Endothelial cell of umbilical vein (primary cell): ENCODE data around the gene ITGB3. TPM values are rescaled to one million over a fixed set of nuclear protein-coding genes. Genes with fewer than 3 reads are reported as not detected.

Experiments used
- BruUV-seq: library from RNA; stranded (reverse); fragments of 400-500 nt; replicated peaks from 2 replicates; lab custom pipeline; 2021; lab: Mats Ljungman, UMichigan
- CTCF ChIA-PET: fragments of 300-600, 350-600 bp; sonication (Branson Sonifier 250); formaldehyde crosslinking; loops from one replicate; lab custom pipeline; 2021; ENCODE audit warnings: antibody characterized with exemption, inconsistent platforms; lab: Charles Lee
- POLR2A ChIA-PET: fragments of 300-600, 350-600 bp; sonication (Branson Sonifier 250); formaldehyde crosslinking; loops from one replicate; lab custom pipeline; 2021; ENCODE audit warnings: antibody characterized with exemption, inconsistent platforms; lab: Charles Lee
- DNase-seq: peaks from one replicate; pipeline ENCODE4 v3.0.0-alpha.2; 2011; ENCODE audit warnings: low read depth, low spot score
- FAIRE-seq: peaks from 2 replicates; lab custom pipeline; 2011; peaks lifted over from hg19 to GRCh38; lab: Jason Lieb, UNC
- H2AFZ ChIP-seq: 2 replicates; pipeline ENCODE4 v1.6.0; 2012; ENCODE audit warnings: low read depth, low read length, control low read depth, inconsistent platforms
- H3K27ac ChIP-seq: 2 replicates; pipeline ENCODE4 v1.5.1; 2011; ENCODE audit warnings: low read depth, mild to moderate bottlenecking, control low read depth, low read length, moderate library complexity; ENCODE audit not compliant: insufficient read depth
- H3K27me3 ChIP-seq, 2 experiments: 2 replicates each; pipeline versions ENCODE4 v1.6.0 to v1.6.1; 2011; ENCODE audit warnings: low read length in 2 of 2, mixed read lengths in 1 of 2; ENCODE audit not compliant: control insufficient read depth in 2 of 2, insufficient read depth in 2 of 2
- H3K36me3 ChIP-seq, 2 experiments: 2 replicates in 1 of 2; 3 replicates in 1 of 2; pipeline ENCODE4 v1.5.1; 2011; ENCODE audit warnings: low read length in 2 of 2, mild to moderate bottlenecking in 1 of 2, moderate library complexity in 1 of 2; ENCODE audit not compliant: control insufficient read depth in 2 of 2, insufficient read depth in 2 of 2; ENCODE audit errors: extremely low read depth in 1 of 2
- H3K4me1 ChIP-seq: 3 replicates; pipeline ENCODE4 v1.5.1; 2011; ENCODE audit warnings: mild to moderate bottlenecking, low read length; ENCODE audit not compliant: control insufficient read depth, insufficient read depth; ENCODE audit errors: extremely low read depth
- H3K4me2 ChIP-seq: 2 replicates; pipeline ENCODE4 v1.6.1; 2011; ENCODE audit warnings: low read length, control low read depth, mixed read lengths; ENCODE audit not compliant: insufficient read depth
- H3K4me3 ChIP-seq, 3 experiments: fragments of 200-600 bp in 1 of 3; sonication (generic), shearing (Covaris generic) in 1 of 3; replicated peaks in 1 of 3; 2 replicates each; pipeline ENCODE4 v1.5.1; 2011 to 2016; ENCODE audit warnings: control low read depth in 3 of 3, low read length in 3 of 3, mild to moderate bottlenecking in 2 of 3, inconsistent platforms in 1 of 3, low read depth in 1 of 3, moderate library complexity in 1 of 3; ENCODE audit not compliant: insufficient read depth in 1 of 3
- H3K79me2 ChIP-seq: 2 replicates; pipeline ENCODE4 v1.6.0; 2012; ENCODE audit warnings: low read length, inconsistent platforms; ENCODE audit not compliant: control insufficient read depth, insufficient read depth
- H3K9ac ChIP-seq: replicated peaks from 2 replicates; pipeline ENCODE3; 2011; ENCODE audit warnings: low read length, control low read depth; ENCODE audit not compliant: insufficient read depth; ENCODE audit errors: extremely low read depth
- H3K9me1 ChIP-seq: replicated peaks from 3 replicates; pipeline ENCODE4 v1.6.0; 2011; ENCODE audit warnings: mild to moderate bottlenecking, low read length; ENCODE audit not compliant: control insufficient read depth, insufficient read depth; ENCODE audit errors: extremely low read depth
- H3K9me3 ChIP-seq: replicated peaks from 2 replicates; pipeline ENCODE4 v1.5.1; 2012; ENCODE audit warnings: low read length, inconsistent platforms; ENCODE audit not compliant: control insufficient read depth, insufficient read depth
- H4K20me1 ChIP-seq: replicated peaks from 2 replicates; pipeline ENCODE3; 2011; ENCODE audit warnings: mild to moderate bottlenecking, low read length; ENCODE audit not compliant: control insufficient read depth, insufficient read depth; ENCODE audit errors: extremely low read depth
- CTCF ChIP-seq, 2 donors: IDR thresholded peaks; 1 replicate in 1 of 2; 2 replicates in 1 of 2; pipeline ENCODE4 v1.5.1; 2011; ENCODE audit warnings: low read length in 2 of 2, mild to moderate bottlenecking in 2 of 2, moderate library complexity in 2 of 2, control low read depth in 1 of 2, inconsistent platforms in 1 of 2, low read depth in 1 of 2; ENCODE audit not compliant: insufficient read depth in 1 of 2; ENCODE audit errors: extremely low read depth in 1 of 2
- FOS ChIP-seq: IDR thresholded peaks from 2 replicates; pipeline ENCODE4 v1.6.1; 2011; ENCODE audit warnings: mild to moderate bottlenecking, low read length, moderate library complexity, borderline replicate concordance; ENCODE audit not compliant: insufficient read depth
- GATA2 ChIP-seq: IDR thresholded peaks from 2 replicates; pipeline ENCODE4 v1.7.0; 2011; ENCODE audit warnings: low read depth, mild to moderate bottlenecking, moderate library complexity, mixed read lengths, low read length; ENCODE audit not compliant: insufficient read length, insufficient read depth
- JUN ChIP-seq: IDR thresholded peaks from 2 replicates; pipeline ENCODE4 v1.6.1; 2011; ENCODE audit warnings: borderline replicate concordance, low read depth; ENCODE audit not compliant: insufficient read length, insufficient read depth
- dilution Hi-C: fragments of 300-500 bp; cut with MboI; formaldehyde crosslinking; loops from one replicate; pipeline ENCODE4 v1.15.0; 2019; ENCODE audit warnings: low sequenced_read_pairs; ENCODE audit not compliant: extremely low pct_ligation_motif_present
- intact Hi-C: fragments of 100-400 bp; cut with micrococcal nuclease; formaldehyde crosslinking; loops from one replicate; pipeline ENCODE4 v1.10.0; 2022
- polyA plus RNA-seq, 4 experiments: library from polyadenylated mRNA; depleted of rRNA in 3 of 4; stranded (reverse) in 3 of 4; unstranded in 1 of 4; fragments of >200 nt; gene quantifications; 2 replicates each; pipeline versions ENCODE4 v1.2.1 to v1.2.3, GENCODE V29; 2011 to 2012; ENCODE audit warnings: missing spikeins in 1 of 4
- total RNA-seq: library from RNA; stranded (reverse); gene quantifications from 2 replicates; pipeline ENCODE4 v1.2.3, GENCODE V29; 2021

Gene ITGB3
- total and polyA plus RNA-seq, 2 donors (not counting 3 experiments of a cell fraction or from before 2014, with no cell fraction given), result 55.8 to 60.0 TPM

GRCh38 chr17:47335101-47335936 lies 81.7 kb downstream of the ITGB3 start:
- H3K36me3 ChIP-seq, result no peaks in the 10 kb centered on the region
- intact Hi-C loops (no loop called here), dilution Hi-C loops (no loop called here)
- BruUV-seq, result no TSS peak
- no peaks in the 10 kb centered on the region for H3K27me3 ChIP-seq
- no peak for TF ChIP-seq GATA2
- TF ChIP-seq JUN, result peak; percentile 8
- H3K27ac ChIP-seq, result peak overlapping the region; percentile 72
- H3K9me1 ChIP-seq, result no peaks in the 10 kb centered on the region
- H4K20me1 ChIP-seq, result no peaks in the 10 kb centered on the region
- H3K4me2 ChIP-seq, result peak overlapping the region; percentile 74
- ChIA-PET POLR2A (no interaction called here), CTCF (interaction anchor here (0.8 to 3.6 kb wide), 3 partner anchors 11 to 286 kb away, joined by 3 to 14 read pairs (median 3); partner anchors contain the start of gene EFCAB13)
- H3K4me3 ChIP-seq, result peak overlapping the region in 1 of 3 experiments; percentile 24
- peak; percentile 79 for DNase-seq
- H3K4me1 ChIP-seq, result peaks cover 31% of the 10 kb centered on the region
- no peaks in the 10 kb centered on the region for H3K9me3 ChIP-seq
- no peaks in the 10 kb centered on the region for H3K79me2 ChIP-seq
- peak overlapping the region; percentile 15 for H2AFZ ChIP-seq
- H3K9ac ChIP-seq, result peak overlapping the region; percentile 16
- peak; percentile 67 for FAIRE-seq

DNA sequence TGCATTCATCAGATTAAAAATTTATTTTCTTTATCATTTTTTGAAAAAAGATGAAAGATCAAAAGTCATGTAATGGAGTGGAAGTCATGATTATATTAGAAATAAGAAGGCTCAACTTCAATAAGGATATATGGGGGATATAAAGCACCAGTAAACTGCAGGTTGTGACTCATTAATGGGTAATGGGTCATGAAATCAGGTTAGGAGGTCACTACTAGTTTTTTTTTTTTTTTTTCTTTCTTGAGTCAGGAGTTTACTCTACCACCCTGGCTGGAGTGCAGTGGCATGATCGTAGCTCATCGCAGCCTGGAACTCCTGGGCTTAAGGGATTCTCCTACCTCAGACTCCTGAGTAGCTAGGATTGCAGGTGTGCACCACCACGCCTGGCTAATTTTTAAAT lies 84.4 kb downstream of the ITGB3 start:
- no peaks in the 10 kb centered on the region for H3K27me3 ChIP-seq
- H4K20me1 ChIP-seq, result no peaks in the 10 kb centered on the region
- TF ChIP-seq CTCF (IDR thresholded peaks at IDR 0.05; ENCODE audit: extremely low read depth in 1 of 2, insufficient read depth in 1 of 2, low read depth in 1 of 2, low read length in 2 of 2) (no peak), FOS (peak; percentile 27)
- FAIRE-seq (no peak), DNase-seq (no peak)
- BruUV-seq, result no TSS peak
- H3K36me3 ChIP-seq, result no peaks in the 10 kb centered on the region
- CTCF ChIA-PET, result no interaction called here
- H3K79me2 ChIP-seq, result no peaks in the 10 kb centered on the region
- no peak overlapping the region for H2AFZ ChIP-seq
- no peaks in the 10 kb centered on the region for H3K9me1 ChIP-seq
- dilution Hi-C loops, result no loop called here
- POLR2A ChIA-PET, result no interaction called here
- H3K4me3 ChIP-seq, result no peak overlapping the region
- intact Hi-C loops, result no loop called here
- no peaks in the 10 kb centered on the region for H3K9me3 ChIP-seq
- H3K4me2 ChIP-seq, result no peak overlapping the region
- peaks cover 31% of the 10 kb centered on the region for H3K4me1 ChIP-seq
- H3K27ac ChIP-seq, result no peak overlapping the region
- H3K9ac ChIP-seq, result no peak overlapping the region
